GM23338 (cell line): Measurements from ENCODE around the gene ZNF511. TPM values are rescaled to one million over a fixed set of nuclear protein-coding genes. Genes with fewer than 3 reads are reported as not detected.

Experiments used
- ATAC-seq: fragments of 200-7000 bp; cut with Tn5 transposase; 3 replicates; pipeline ENCODE4 v1.9.1; 2020
- DNase-seq: peaks from one replicate; pipeline ENCODE4 v3.0.0-alpha.2; 2015; ENCODE audit warnings: low spot score
- H2AFZ ChIP-seq: fragments of 200-600 bp; sonication (generic); 2 replicates; pipeline ENCODE4 v1.8.0; 2016; ENCODE audit warnings: antibody characterized with exemption, mild to moderate bottlenecking, moderate library complexity
- H3F3A ChIP-seq: fragments of 200-600 bp; sonication (generic); replicated peaks from 2 replicates; pipeline ENCODE4 v1.8.0; 2017; ENCODE audit warnings: antibody characterized with exemption, mixed run types, low read depth
- H3K27ac ChIP-seq: fragments of 200-600 bp; sonication (generic); 2 replicates; pipeline ENCODE4 v1.6.1; 2016; ENCODE audit warnings: low read depth
- H3K27me3 ChIP-seq: fragments of 200-600 bp; sonication (generic); 2 replicates; pipeline ENCODE4 v1.8.0; 2016; ENCODE audit warnings: mild to moderate bottlenecking, mixed run types, moderate library complexity; ENCODE audit not compliant: insufficient read depth
- H3K36me3 ChIP-seq: fragments of 200-600 bp; sonication (generic); 2 replicates; pipeline ENCODE4 v1.8.0; 2016; ENCODE audit warnings: mild to moderate bottlenecking; ENCODE audit not compliant: insufficient read depth
- H3K4me1 ChIP-seq: fragments of 200-600 bp; sonication (generic); 2 replicates; pipeline ENCODE4 v1.8.0; 2016; ENCODE audit warnings: mild to moderate bottlenecking, moderate library complexity; ENCODE audit not compliant: insufficient read depth
- H3K4me2 ChIP-seq: fragments of 200-600 bp; sonication (generic); 2 replicates; pipeline ENCODE4 v1.7.1; 2017; ENCODE audit warnings: mixed run types
- H3K4me3 ChIP-seq: fragments of 200-600 bp; sonication (generic); 2 replicates; pipeline ENCODE4 v1.6.1; 2016; ENCODE audit warnings: mixed run types
- H3K79me2 ChIP-seq: fragments of 200-600 bp; sonication (generic); replicated peaks from 2 replicates; pipeline ENCODE4 v1.8.0; 2017; ENCODE audit warnings: mild to moderate bottlenecking; ENCODE audit not compliant: insufficient read depth
- H3K9me2 ChIP-seq: fragments of 200-600 bp; sonication (generic); 2 replicates; pipeline ENCODE4 v1.8.0; 2017; ENCODE audit not compliant: insufficient read depth
- H4K20me1 ChIP-seq: fragments of 200-600 bp; sonication (generic); replicated peaks from 2 replicates; pipeline ENCODE4 v1.8.0; 2017; ENCODE audit warnings: mild to moderate bottlenecking; ENCODE audit not compliant: insufficient read depth
- H3K27ac Mint-ChIP-seq: 2 replicates; pipeline ENCODE4 v1.8.0; 2020; ENCODE audit warnings: inconsistent platforms, mild to moderate bottlenecking, moderate library complexity, mixed read lengths
- H3K27me3 Mint-ChIP-seq: 3 replicates; pipeline ENCODE4 v1.8.0; 2022; ENCODE audit warnings: low read depth, mild to moderate bottlenecking, moderate library complexity, mixed read lengths, inconsistent platforms; ENCODE audit not compliant: insufficient read depth, poor library complexity
- H3K36me3 Mint-ChIP-seq: 3 replicates; pipeline ENCODE4 v1.8.0; 2021; ENCODE audit warnings: low read depth, mild to moderate bottlenecking, inconsistent platforms, moderate library complexity, mixed read lengths
- H3K4me1 Mint-ChIP-seq: 3 replicates; pipeline ENCODE4 v1.8.0; 2020; ENCODE audit warnings: mild to moderate bottlenecking, inconsistent platforms, mixed read lengths
- H3K4me3 Mint-ChIP-seq: 3 replicates; pipeline ENCODE4 v1.8.0; 2021; ENCODE audit warnings: moderate library complexity, mild to moderate bottlenecking, inconsistent platforms, mixed read lengths
- H3K9me3 Mint-ChIP-seq: 3 replicates; pipeline ENCODE4 v1.8.0; 2020; ENCODE audit warnings: moderate library complexity, mild to moderate bottlenecking, inconsistent platforms, mixed read lengths
- CREB1 ChIP-seq: fragments of 250-450 bp; sonication (Bioruptor Pico); IDR thresholded peaks from 2 replicates; pipeline ENCODE4 v1.5.0; 2020; ENCODE audit warnings: low read depth, mild to moderate bottlenecking, moderate library complexity
- EZH2 ChIP-seq: fragments of 200-600 bp; sonication (generic); IDR thresholded peaks from one replicate; pipeline ENCODE4 v1.8.0; 2017; ENCODE audit warnings: antibody characterized with exemption, mild to moderate bottlenecking, low read depth; ENCODE audit not compliant: unreplicated experiment
- EZH2phosphoT487 ChIP-seq: fragments of 200-600 bp; sonication (generic); IDR thresholded peaks from one replicate; pipeline ENCODE4 v1.8.1; 2018; ENCODE audit warnings: antibody characterized with exemption; ENCODE audit not compliant: unreplicated experiment
- JUNB ChIP-seq: IDR thresholded peaks from one replicate; pipeline ENCODE4 v1.6.1; 2016; ENCODE audit warnings: antibody characterized with exemption; ENCODE audit not compliant: unreplicated experiment
- NANOG ChIP-seq: IDR thresholded peaks from 2 replicates; pipeline ENCODE4 v1.6.1; 2016; ENCODE audit warnings: antibody characterized with exemption, borderline replicate concordance
- POLR2AphosphoS5 ChIP-seq: IDR thresholded peaks from 2 replicates; pipeline ENCODE4 v1.6.1; 2016; ENCODE audit warnings: antibody characterized with exemption, low read depth
- STAT1 ChIP-seq: IDR thresholded peaks from one replicate; pipeline ENCODE4 v1.6.1; 2016; ENCODE audit warnings: antibody characterized with exemption; ENCODE audit not compliant: unreplicated experiment
- ZNF114 ChIP-seq: fragments of 250-450 bp; sonication (Bioruptor Pico); IDR thresholded peaks from 2 replicates; pipeline ENCODE4 v1.5.0; 2020; ENCODE audit warnings: mild to moderate bottlenecking, moderate library complexity
- ZNF331 ChIP-seq: fragments of 250-450 bp; sonication (Bioruptor Pico); IDR thresholded peaks from 2 replicates; pipeline ENCODE4 v1.5.0; 2020; ENCODE audit warnings: low read depth, mild to moderate bottlenecking, moderate library complexity
- polyA plus RNA-seq: library from polyadenylated mRNA; unstranded; fragments of >200 nt; fragmentation: Nextera tagmentation; extraction: Ambion mirVana; gene quantifications from 2 replicates; pipeline ENCODE4 v1.2.1, GENCODE V29; 2016
- total RNA-seq: library from RNA; depleted of rRNA; stranded (reverse); fragments of >200 nt; shearing (Covaris generic); gene quantifications from 2 replicates; pipeline ENCODE4 v1.2.3, GENCODE V29; 2014
- TF ChIP-seq, protein P1 (sequence below): IDR thresholded peaks from 2 replicates; pipeline ENCODE4 v1.6.1; 2016; ENCODE audit warnings: antibody characterized with exemption
- TF ChIP-seq, protein P2 (sequence below): IDR thresholded peaks from one replicate; pipeline ENCODE4 v1.6.1; 2018; ENCODE audit warnings: antibody characterized with exemption; ENCODE audit not compliant: unreplicated experiment
- TF ChIP-seq, protein P3 (sequence below), 2 experiments: fragments of 200-600 bp in 1 of 2; sonication (generic) in 1 of 2; conservative IDR thresholded peaks; 2 replicates each; pipeline versions ENCODE4 v1.5.1 to v1.6.1; 2016 to 2017; ENCODE audit warnings: antibody characterized with exemption in 2 of 2, low read depth in 2 of 2, mild to moderate bottlenecking in 2 of 2, moderate library complexity in 1 of 2
- TF ChIP-seq, protein P4 (sequence below): fragments of 250-450 bp; sonication (Bioruptor Pico); IDR thresholded peaks from 2 replicates; pipeline ENCODE4 v1.5.0; 2020; ENCODE audit warnings: mild to moderate bottlenecking, moderate library complexity

ZNF511 gene
- total and polyA plus RNA-seq, 2 experiments from 2014 or later, result 41.3 to 104 TPM

DNA sequence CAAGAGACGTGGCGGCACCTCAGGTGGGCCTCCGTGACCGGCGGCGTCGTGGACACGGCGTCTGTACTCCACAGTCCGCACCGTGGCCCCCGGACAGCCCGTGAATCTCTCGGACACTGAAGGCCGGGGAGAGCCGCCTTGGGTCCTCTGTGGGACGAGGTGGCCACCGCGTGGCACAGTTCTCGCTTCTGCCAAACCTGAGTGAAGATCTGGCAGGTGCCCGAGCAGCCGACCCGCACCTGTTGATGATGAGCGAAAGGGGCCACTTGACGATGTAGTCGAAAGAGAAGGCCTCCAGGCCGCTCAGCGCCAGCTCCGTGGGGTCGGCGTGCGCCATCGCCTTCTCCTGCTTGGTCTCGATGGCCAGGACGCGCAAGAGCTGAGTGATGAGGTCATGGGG, 23.5 kb upstream of the ZNF511 start:
- no peak for DNase-seq
- Histone ChIP-seq H3K9me2 (no peaks in the 10 kb centered on the region), H3K79me2 (no peaks in the 10 kb centered on the region), H3K36me3 (peaks cover 19% of the 10 kb centered on the region; the same call in 1 of the 2 replicates), H2AFZ (no peak overlapping the region), H3F3A (0 out of 2 replicates have a peak, but pooled peaks cover 6% of the 10 kb centered on the region), H3K4me1 (no peaks in the 10 kb centered on the region), H3K27ac (no peak overlapping the region), H4K20me1 (no peaks in the 10 kb centered on the region; the same call in 1 of the 2 replicates), H3K4me3 (no peak overlapping the region), H3K27me3 (no peaks in the 10 kb centered on the region), H3K4me2 (no peak overlapping the region)
- Mint-ChIP-seq H3K4me3 (no peak overlapping the region), H3K4me1 (no peaks in the 10 kb centered on the region), H3K9me3 (no peaks in the 10 kb centered on the region), H3K36me3 (peaks cover 62% of the 10 kb centered on the region), H3K27ac (no peak overlapping the region), H3K27me3 (peaks cover 11% of the 10 kb centered on the region)
- no peak for ATAC-seq
- TF ChIP-seq, protein P1, sequence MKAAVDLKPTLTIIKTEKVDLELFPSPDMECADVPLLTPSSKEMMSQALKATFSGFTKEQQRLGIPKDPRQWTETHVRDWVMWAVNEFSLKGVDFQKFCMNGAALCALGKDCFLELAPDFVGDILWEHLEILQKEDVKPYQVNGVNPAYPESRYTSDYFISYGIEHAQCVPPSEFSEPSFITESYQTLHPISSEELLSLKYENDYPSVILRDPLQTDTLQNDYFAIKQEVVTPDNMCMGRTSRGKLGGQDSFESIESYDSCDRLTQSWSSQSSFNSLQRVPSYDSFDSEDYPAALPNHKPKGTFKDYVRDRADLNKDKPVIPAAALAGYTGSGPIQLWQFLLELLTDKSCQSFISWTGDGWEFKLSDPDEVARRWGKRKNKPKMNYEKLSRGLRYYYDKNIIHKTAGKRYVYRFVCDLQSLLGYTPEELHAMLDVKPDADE, result no peak
- TF ChIP-seq STAT1, result no peak
- no peak for TF ChIP-seq CREB1
- no peak for TF ChIP-seq NANOG
- no peak for TF ChIP-seq ZNF114 (CRISPR knock-in tag)
- TF ChIP-seq, protein P2, sequence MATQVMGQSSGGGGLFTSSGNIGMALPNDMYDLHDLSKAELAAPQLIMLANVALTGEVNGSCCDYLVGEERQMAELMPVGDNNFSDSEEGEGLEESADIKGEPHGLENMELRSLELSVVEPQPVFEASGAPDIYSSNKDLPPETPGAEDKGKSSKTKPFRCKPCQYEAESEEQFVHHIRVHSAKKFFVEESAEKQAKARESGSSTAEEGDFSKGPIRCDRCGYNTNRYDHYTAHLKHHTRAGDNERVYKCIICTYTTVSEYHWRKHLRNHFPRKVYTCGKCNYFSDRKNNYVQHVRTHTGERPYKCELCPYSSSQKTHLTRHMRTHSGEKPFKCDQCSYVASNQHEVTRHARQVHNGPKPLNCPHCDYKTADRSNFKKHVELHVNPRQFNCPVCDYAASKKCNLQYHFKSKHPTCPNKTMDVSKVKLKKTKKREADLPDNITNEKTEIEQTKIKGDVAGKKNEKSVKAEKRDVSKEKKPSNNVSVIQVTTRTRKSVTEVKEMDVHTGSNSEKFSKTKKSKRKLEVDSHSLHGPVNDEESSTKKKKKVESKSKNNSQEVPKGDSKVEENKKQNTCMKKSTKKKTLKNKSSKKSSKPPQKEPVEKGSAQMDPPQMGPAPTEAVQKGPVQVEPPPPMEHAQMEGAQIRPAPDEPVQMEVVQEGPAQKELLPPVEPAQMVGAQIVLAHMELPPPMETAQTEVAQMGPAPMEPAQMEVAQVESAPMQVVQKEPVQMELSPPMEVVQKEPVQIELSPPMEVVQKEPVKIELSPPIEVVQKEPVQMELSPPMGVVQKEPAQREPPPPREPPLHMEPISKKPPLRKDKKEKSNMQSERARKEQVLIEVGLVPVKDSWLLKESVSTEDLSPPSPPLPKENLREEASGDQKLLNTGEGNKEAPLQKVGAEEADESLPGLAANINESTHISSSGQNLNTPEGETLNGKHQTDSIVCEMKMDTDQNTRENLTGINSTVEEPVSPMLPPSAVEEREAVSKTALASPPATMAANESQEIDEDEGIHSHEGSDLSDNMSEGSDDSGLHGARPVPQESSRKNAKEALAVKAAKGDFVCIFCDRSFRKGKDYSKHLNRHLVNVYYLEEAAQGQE, result no peak
- TF ChIP-seq POLR2AphosphoS5, result no peak
- TF ChIP-seq EZH2, result no peak
- TF ChIP-seq, protein P3, sequence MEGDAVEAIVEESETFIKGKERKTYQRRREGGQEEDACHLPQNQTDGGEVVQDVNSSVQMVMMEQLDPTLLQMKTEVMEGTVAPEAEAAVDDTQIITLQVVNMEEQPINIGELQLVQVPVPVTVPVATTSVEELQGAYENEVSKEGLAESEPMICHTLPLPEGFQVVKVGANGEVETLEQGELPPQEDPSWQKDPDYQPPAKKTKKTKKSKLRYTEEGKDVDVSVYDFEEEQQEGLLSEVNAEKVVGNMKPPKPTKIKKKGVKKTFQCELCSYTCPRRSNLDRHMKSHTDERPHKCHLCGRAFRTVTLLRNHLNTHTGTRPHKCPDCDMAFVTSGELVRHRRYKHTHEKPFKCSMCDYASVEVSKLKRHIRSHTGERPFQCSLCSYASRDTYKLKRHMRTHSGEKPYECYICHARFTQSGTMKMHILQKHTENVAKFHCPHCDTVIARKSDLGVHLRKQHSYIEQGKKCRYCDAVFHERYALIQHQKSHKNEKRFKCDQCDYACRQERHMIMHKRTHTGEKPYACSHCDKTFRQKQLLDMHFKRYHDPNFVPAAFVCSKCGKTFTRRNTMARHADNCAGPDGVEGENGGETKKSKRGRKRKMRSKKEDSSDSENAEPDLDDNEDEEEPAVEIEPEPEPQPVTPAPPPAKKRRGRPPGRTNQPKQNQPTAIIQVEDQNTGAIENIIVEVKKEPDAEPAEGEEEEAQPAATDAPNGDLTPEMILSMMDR (conservative IDR thresholded peaks at IDR 0.05; ENCODE audit: low read depth in 2 of 2), result no peak
- TF ChIP-seq ZNF331, result no peak
- no peak for TF ChIP-seq JUNB
- TF ChIP-seq EZH2phosphoT487, result no peak
- TF ChIP-seq, protein P4, sequence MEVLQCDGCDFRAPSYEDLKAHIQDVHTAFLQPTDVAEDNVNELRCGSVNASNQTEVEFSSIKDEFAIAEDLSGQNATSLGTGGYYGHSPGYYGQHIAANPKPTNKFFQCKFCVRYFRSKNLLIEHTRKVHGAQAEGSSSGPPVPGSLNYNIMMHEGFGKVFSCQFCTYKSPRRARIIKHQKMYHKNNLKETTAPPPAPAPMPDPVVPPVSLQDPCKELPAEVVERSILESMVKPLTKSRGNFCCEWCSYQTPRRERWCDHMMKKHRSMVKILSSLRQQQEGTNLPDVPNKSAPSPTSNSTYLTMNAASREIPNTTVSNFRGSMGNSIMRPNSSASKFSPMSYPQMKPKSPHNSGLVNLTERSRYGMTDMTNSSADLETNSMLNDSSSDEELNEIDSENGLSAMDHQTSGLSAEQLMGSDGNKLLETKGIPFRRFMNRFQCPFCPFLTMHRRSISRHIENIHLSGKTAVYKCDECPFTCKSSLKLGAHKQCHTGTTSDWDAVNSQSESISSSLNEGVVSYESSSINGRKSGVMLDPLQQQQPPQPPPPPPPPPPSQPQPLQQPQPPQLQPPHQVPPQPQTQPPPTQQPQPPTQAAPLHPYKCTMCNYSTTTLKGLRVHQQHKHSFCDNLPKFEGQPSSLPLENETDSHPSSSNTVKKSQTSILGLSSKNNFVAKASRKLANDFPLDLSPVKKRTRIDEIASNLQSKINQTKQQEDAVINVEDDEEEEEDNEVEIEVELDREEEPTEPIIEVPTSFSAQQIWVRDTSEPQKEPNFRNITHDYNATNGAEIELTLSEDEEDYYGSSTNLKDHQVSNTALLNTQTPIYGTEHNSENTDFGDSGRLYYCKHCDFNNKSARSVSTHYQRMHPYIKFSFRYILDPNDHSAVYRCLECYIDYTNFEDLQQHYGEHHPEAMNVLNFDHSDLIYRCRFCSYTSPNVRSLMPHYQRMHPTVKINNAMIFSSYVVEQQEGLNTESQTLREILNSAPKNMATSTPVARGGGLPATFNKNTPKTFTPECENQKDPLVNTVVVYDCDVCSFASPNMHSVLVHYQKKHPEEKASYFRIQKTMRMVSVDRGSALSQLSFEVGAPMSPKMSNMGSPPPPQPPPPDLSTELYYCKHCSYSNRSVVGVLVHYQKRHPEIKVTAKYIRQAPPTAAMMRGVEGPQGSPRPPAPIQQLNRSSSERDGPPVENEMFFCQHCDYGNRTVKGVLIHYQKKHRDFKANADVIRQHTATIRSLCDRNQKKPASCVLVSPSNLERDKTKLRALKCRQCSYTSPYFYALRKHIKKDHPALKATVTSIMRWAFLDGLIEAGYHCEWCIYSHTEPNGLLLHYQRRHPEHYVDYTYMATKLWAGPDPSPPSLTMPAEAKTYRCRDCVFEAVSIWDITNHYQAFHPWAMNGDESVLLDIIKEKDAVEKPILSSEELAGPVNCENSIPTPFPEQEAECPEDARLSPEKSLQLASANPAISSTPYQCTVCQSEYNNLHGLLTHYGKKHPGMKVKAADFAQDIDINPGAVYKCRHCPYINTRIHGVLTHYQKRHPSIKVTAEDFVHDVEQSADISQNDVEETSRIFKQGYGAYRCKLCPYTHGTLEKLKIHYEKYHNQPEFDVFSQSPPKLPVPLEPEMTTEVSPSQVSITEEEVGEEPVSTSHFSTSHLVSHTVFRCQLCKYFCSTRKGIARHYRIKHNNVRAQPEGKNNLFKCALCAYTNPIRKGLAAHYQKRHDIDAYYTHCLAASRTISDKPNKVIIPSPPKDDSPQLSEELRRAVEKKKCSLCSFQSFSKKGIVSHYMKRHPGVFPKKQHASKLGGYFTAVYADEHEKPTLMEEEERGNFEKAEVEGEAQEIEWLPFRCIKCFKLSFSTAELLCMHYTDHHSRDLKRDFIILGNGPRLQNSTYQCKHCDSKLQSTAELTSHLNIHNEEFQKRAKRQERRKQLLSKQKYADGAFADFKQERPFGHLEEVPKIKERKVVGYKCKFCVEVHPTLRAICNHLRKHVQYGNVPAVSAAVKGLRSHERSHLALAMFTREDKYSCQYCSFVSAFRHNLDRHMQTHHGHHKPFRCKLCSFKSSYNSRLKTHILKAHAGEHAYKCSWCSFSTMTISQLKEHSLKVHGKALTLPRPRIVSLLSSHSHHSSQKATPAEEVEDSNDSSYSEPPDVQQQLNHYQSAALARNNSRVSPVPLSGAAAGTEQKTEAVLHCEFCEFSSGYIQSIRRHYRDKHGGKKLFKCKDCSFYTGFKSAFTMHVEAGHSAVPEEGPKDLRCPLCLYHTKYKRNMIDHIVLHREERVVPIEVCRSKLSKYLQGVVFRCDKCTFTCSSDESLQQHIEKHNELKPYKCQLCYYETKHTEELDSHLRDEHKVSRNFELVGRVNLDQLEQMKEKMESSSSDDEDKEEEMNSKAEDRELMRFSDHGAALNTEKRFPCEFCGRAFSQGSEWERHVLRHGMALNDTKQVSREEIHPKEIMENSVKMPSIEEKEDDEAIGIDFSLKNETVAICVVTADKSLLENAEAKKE (CRISPR knock-in tag), result no peak
